ENCODE data around the gene ZNF488. TPM values are rescaled to one million over a fixed set of nuclear protein-coding genes. Genes with fewer than 3 reads are reported as not detected.

Gene ZNF488
- total RNA-seq, 2 experiments from 2014 or later: not detected

DNA sequence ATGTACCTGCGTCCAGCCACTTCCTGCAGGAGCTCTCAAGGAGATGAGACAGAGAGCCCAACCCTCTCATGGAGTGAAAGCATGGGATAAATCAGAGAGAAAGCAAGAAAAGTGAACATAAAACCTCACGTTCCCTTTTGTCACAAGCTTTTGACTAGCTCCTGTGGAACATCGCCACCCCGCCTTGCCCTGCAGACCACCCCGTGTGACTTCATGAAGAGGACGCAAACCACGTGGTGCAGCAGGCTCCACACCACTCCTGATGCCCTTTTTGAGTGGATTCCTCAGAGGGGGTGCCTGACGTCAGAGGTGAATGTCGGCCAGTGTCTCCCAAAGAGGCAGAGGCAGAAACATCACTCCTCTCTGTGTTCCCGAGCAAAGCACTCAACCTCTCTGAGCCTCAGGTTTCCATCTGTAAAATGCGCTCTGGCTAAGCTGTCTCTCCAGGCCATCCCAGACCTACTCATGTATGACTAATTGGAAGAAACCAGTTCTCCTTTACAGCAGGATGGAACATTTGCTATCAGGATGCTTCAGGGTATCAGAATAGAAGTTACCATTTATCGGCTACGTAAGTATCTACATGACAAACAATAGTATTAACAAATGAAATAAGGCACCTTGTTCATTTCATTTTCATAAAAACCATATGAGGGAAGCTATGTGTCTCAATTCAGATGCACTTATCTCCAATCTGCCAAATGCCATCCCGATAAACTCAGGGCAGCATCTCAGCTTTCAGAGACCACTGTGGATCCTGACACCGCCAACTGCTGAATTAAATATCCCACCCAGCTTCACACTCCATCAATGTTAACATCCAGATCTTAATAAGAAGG, 5.3 kb downstream of the ZNF488 start:
- H3K4me3 Mint-ChIP-seq: no peak overlapping the region

DNA sequence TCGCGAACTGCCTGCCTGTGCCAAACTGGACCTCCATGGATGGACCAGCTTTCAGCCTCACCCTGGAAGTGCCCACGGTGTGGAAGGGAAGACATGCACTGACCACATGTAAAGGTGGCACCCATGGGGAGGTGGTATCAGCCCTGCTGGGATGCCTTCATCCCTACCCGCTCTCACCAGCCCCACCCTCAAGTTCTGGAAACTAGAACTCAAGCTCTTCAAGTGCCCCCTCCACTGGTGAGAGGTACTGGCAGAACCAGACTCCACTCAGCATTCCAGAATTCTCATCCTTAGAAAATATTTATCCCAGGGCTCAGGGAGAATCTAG, 5.9 kb downstream of the ZNF488 start:
- ChIA-PET CTCF (interaction anchor here (0.6 to 1.4 kb wide), 2 partner anchors 13 to 16 kb away, joined by 3 read pairs; no protein-coding TSS in a partner anchor), POLR2A (no interaction called here)
- H3K4me1 Mint-ChIP-seq (ENCODE audit: low read depth): peaks cover 20% of the 10 kb centered on the region
- H3K27ac Mint-ChIP-seq: no peak overlapping the region
- ATAC-seq: no peak
- H3K4me3 Mint-ChIP-seq: no peak overlapping the region
- no peaks in the 10 kb centered on the region for H3K9me3 Mint-ChIP-seq (ENCODE audit: insufficient read depth)
- H3K27me3 Mint-ChIP-seq (ENCODE audit: low read depth): peaks cover 38% of the 10 kb centered on the region
- no peaks in the 10 kb centered on the region for H3K36me3 Mint-ChIP-seq (ENCODE audit: low read depth)
- DNase-seq: no peak

More for the DNA sequence above, 5.3 kb downstream of the ZNF488 start:
- Mint-ChIP-seq H3K9me3 (ENCODE audit: insufficient read depth) (no peaks in the 10 kb centered on the region), H3K4me1 (ENCODE audit: low read depth) (peaks cover 26% of the 10 kb centered on the region), H3K27ac (no peak overlapping the region), H3K27me3 (ENCODE audit: low read depth) (peaks cover 44% of the 10 kb centered on the region), H3K36me3 (ENCODE audit: low read depth) (no peaks in the 10 kb centered on the region)
- no peak for ATAC-seq
- ChIA-PET CTCF (no interaction called here), POLR2A (no interaction called here)
- no peak for DNase-seq

DNA sequence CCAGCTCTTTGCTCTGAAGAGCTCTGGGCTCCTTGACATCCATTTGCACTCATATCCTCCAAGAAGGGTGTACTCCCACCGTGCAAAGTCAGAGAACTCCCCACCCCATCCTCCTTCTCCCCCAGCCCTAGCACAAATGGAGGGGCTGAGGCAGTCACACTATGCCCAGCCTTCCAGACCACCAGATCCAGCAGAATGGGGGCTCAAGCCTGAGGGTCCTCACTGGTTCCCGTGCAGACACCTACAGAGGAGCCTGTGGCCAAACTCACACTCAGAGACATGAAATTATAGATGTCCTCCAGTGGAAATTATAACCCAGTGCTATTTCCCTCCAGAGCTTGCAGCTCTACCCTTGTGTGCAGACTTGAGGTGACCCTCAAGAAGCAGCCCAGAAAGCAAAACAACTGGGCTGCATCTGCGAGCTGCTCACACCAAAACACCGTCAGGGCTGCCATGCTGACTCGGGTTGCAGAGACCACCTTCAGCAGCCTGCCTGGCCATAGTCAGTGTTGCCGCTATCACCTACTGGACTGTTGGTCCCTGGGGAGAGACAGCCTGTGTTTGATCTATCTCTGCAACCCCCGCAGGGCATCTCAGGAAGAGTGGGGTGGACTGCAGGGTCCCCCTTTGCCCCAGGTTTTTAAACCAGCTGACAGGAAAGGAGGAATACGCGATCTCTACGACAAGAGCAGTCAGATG, 7.4 kb downstream of the ZNF488 start:
- Mint-ChIP-seq H3K36me3 (ENCODE audit: low read depth) (no peaks in the 10 kb centered on the region), H3K4me3 (no peak overlapping the region), H3K27me3 (ENCODE audit: low read depth) (peaks cover 27% of the 10 kb centered on the region), H3K9me3 (ENCODE audit: insufficient read depth) (no peaks in the 10 kb centered on the region), H3K27ac (no peak overlapping the region), H3K4me1 (ENCODE audit: low read depth) (peaks cover 21% of the 10 kb centered on the region)
- CTCF ChIA-PET: interaction anchor here (1.4 kb wide), 1 partner anchor 15 kb away, joined by 3 read pairs; no protein-coding TSS in a partner anchor
- POLR2A ChIA-PET: no interaction called here
- DNase-seq: no peak
- no peak for ATAC-seq

DNA sequence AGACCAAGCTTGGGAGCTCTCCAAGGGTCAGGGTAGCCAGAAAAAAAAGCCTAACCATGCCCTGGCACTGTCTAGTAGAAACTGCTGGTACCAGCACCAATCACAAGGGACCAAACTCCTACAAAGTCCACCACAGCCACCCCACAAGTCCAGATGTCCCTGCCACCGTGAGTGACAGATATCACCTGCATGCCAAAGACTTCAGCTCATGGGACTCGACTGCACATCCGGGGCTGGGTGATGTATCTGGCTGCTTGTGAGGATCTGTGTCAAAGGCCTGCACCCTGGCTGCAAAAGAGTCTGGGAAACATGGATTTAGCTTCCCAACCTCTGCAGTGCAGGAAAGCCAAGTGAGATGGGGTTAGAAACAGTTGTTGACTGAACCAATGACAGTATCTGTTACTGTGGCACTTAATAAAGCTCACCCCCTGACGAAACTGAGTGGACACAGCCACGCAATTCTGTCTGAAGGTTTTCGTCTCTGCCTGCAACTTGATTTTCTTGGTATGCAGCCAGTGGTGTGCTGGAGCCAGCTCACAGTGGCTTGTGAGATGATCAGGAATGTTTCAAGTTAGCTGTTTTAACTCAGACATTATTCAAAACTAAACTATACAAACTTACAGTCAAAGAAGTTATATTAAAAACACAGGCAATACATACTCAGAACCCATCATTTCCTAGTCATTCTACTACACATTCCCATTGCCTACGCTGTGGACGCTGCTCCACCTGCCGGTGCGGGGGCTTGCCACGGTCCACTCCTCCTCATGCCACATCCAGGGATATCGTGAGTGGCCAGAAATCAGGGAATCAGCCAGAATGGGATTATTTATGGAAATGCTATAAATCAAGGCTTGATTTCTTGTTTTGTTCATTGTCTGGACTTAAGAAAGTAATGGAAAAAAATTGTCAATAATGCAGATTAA, 9.2 kb downstream of the ZNF488 start:
- no peak for ATAC-seq
- Mint-ChIP-seq H3K4me1 (ENCODE audit: low read depth) (peaks cover 8% of the 10 kb centered on the region), H3K27ac (no peak overlapping the region), H3K9me3 (ENCODE audit: insufficient read depth) (no peaks in the 10 kb centered on the region), H3K27me3 (ENCODE audit: low read depth) (peaks cover 19% of the 10 kb centered on the region), H3K4me3 (no peak overlapping the region), H3K36me3 (ENCODE audit: low read depth) (no peaks in the 10 kb centered on the region)
- POLR2A ChIA-PET: no interaction called here
- CTCF ChIA-PET: no interaction called here
- no peak for DNase-seq

DNA sequence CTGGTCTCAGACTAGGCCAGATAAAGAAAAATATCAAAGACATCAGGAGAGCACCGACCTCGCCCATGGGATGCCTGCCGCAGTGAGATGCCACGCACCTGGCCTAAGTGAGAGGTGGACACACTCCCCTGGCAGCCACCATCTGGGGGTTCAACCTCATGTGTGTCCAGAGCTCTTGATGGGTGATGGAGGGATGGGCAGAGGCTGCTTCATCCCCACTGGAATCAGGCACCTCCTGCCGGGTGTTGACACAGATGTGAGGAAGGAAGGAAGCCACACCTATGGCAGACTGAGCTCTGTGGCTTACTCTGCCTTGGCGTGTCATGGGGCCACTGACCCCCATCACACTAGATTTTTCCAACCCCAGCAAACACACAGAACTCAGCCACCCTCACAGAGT, 11.4 kb downstream of the ZNF488 start:
- ATAC-seq: no peak
- Mint-ChIP-seq H3K4me3 (no peak overlapping the region), H3K27me3 (ENCODE audit: low read depth) (peaks cover 19% of the 10 kb centered on the region), H3K36me3 (ENCODE audit: low read depth) (no peaks in the 10 kb centered on the region), H3K27ac (no peak overlapping the region), H3K4me1 (ENCODE audit: low read depth) (peaks cover 4% of the 10 kb centered on the region), H3K9me3 (ENCODE audit: insufficient read depth) (no peaks in the 10 kb centered on the region)
- ChIA-PET CTCF (interaction anchor here (2.1 kb wide), 1 partner anchor 10 kb away, joined by 6 read pairs; no protein-coding TSS in a partner anchor), POLR2A (no interaction called here)
- DNase-seq: no peak

DNA sequence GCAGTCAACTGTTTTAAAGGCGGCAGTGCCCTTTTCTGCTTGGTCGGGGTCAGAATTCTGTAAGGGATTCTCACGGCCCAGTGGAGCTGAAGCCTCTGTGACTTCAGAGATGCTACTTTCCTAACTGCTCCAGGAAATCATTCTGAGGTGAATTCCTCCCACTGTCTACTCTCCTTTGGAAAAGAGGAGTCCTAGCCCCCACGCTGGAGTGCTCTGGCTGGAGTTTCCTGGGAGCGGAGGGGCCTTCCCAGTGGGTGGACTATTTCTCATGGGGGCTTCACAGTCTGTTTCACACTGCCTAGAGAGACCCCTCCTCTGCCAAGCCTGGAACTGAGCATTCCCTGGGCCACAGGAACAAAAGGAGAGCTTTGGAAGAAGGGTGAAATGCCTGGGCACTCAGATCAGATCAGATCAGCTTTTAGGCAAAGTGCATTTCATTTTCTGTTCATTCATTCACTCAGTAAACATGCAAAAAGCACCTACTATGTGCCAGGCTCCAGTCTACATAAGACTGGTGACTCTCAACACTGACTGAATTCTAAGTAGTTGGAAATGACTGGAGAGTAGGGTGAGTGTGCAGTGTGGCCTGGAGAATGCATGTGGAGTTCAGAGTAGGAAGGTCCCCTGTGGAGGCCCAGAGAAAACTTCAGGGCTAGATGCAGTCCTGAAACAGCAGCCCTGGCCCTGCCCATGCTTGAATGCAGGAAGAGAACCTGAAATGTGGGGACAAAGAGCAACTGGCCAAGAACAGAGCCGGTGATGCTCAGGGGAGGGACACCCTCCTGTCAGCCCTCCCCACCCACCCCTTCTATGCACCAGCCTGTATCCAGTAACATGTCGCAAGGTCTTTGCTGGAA, 12.2 kb downstream of the ZNF488 start:
- no peaks in the 10 kb centered on the region for H3K9me3 Mint-ChIP-seq (ENCODE audit: insufficient read depth)
- no peak for DNase-seq
- no peaks in the 10 kb centered on the region for H3K36me3 Mint-ChIP-seq (ENCODE audit: low read depth)
- H3K27me3 Mint-ChIP-seq (ENCODE audit: low read depth): peaks cover 10% of the 10 kb centered on the region
- ChIA-PET POLR2A (no interaction called here), CTCF (interaction anchor here (1.8 to 2.1 kb wide), 2 partner anchors 10 to 323 kb away, joined by 4 to 6 read pairs; no protein-coding TSS in a partner anchor)
- H3K27ac Mint-ChIP-seq: no peak overlapping the region
- peaks cover 4% of the 10 kb centered on the region for H3K4me1 Mint-ChIP-seq (ENCODE audit: low read depth)
- ATAC-seq: no peak
- H3K4me3 Mint-ChIP-seq: no peak overlapping the region

DNA sequence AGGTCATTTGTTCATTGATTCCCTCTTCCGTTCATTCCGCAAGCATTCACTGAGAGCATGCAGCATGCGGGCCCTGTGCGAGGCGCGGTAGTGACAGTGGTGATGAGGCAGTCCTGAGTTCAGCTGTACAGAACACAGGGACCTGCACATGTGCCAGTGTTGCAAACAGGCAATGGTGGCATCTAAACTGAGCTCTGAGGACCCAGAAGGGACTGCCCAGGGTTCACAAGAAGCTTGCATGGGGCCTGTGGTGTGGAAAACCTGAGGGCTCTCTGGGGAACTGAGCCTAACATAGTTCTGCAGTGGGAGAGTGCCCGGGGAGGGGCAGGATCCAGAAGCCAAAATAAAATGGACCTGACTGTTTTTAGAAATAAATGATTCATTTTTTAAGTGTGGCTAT, 13.2 kb downstream of the ZNF488 start:
- H3K36me3 Mint-ChIP-seq (ENCODE audit: low read depth): no peaks in the 10 kb centered on the region
- H3K4me3 Mint-ChIP-seq: no peak overlapping the region
- CTCF ChIA-PET: interaction anchor here (1.8 to 2.1 kb wide), 2 partner anchors 9 to 322 kb away, joined by 4 to 6 read pairs; no protein-coding TSS in a partner anchor
- no peaks in the 10 kb centered on the region for H3K9me3 Mint-ChIP-seq (ENCODE audit: insufficient read depth)
- ATAC-seq: no peak
- POLR2A ChIA-PET: no interaction called here
- peaks cover 4% of the 10 kb centered on the region for H3K4me1 Mint-ChIP-seq (ENCODE audit: low read depth)
- no peak overlapping the region for H3K27ac Mint-ChIP-seq
- peaks cover 6% of the 10 kb centered on the region for H3K27me3 Mint-ChIP-seq (ENCODE audit: low read depth)
- DNase-seq: no peak

DNA sequence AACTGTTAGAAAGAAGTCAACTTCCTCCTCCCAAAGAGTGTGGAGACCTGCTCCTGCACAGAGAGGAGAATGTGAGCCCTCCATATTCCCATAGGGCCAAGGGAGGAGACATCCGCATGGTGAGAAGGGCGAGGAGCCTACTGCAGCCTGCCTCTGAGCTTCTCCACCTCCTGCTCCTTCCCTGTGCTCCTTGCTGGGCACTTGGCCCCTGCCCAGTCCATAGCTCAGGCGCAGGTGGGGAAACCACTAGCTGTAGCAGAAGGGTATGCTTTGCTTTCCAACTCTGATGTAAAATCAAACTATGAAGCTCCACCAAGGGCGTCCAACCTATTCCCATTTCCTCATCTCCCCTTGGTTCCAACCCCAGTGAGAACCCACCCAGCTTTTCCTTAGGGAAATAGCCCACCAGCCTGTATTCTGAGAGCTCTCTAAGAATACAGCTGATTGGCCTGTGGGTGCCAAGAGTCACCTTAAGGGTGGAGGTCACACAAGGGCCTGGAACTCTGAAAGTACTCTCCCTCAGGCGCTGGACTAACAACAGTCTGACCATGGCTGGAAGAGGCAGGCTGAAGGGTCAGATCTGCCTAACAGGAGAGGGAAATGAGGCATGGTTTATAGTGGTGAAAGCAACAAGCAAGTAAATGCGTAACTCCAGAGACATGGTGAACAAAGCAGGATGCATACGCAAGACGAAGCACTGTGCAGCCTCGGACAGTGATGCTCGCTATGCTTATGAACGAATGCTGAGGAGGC, 13.9 kb downstream of the ZNF488 start:
- POLR2A ChIA-PET: no interaction called here

DNA sequence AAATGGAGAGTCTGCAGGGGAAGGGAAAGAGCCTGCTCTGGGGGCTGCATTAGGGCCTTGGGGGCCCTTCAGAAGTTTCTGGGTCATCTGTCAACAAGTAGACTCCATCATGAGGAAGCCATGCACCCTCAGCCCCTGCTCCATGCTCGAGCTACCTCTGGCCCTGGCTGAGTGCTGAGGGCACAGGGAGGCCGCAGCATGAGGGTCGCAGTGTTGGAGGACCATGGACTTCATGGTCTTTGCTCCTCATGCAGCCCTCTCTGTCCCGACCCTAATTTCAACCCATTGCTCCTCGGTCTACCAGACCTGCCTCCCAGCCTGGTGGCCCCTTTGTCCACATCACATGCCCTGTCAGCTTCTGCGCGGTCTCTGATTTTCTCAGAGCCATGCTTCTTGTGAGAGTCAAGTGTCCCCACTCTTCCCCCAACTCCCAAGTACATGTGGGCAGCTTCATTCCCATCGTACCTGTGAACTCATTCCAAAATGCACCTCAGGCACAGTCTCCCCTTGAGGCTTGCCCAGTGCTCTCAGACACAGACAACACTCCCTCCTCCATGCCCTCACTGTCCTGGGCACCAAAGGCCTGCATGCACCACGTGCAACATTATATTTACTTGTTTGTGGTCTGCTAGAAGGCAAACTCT, 14.7 kb downstream of the ZNF488 start:
- Mint-ChIP-seq H3K9me3 (ENCODE audit: insufficient read depth) (no peaks in the 10 kb centered on the region), H3K4me1 (ENCODE audit: low read depth) (peaks cover 4% of the 10 kb centered on the region), H3K27ac (no peak overlapping the region), H3K36me3 (ENCODE audit: low read depth) (no peaks in the 10 kb centered on the region), H3K27me3 (ENCODE audit: low read depth) (no peaks in the 10 kb centered on the region), H3K4me3 (no peak overlapping the region)
- ChIA-PET CTCF (no interaction called here), POLR2A (no interaction called here)
- no peak for ATAC-seq
- DNase-seq: no peak

More for the DNA sequence above, 13.9 kb downstream of the ZNF488 start:
- H3K27me3 Mint-ChIP-seq (ENCODE audit: low read depth): peaks cover 3% of the 10 kb centered on the region
- no peak for DNase-seq
- H3K4me1 Mint-ChIP-seq (ENCODE audit: low read depth): peaks cover 4% of the 10 kb centered on the region
- no peak overlapping the region for H3K27ac Mint-ChIP-seq
- no peak overlapping the region for H3K4me3 Mint-ChIP-seq
- CTCF ChIA-PET: interaction anchor here (0.7 to 1.8 kb wide), 2 partner anchors 8 to 322 kb away, joined by 3 to 4 read pairs; no protein-coding TSS in a partner anchor
- H3K9me3 Mint-ChIP-seq (ENCODE audit: insufficient read depth): no peaks in the 10 kb centered on the region
- no peaks in the 10 kb centered on the region for H3K36me3 Mint-ChIP-seq (ENCODE audit: low read depth)
- no peak for ATAC-seq

DNA sequence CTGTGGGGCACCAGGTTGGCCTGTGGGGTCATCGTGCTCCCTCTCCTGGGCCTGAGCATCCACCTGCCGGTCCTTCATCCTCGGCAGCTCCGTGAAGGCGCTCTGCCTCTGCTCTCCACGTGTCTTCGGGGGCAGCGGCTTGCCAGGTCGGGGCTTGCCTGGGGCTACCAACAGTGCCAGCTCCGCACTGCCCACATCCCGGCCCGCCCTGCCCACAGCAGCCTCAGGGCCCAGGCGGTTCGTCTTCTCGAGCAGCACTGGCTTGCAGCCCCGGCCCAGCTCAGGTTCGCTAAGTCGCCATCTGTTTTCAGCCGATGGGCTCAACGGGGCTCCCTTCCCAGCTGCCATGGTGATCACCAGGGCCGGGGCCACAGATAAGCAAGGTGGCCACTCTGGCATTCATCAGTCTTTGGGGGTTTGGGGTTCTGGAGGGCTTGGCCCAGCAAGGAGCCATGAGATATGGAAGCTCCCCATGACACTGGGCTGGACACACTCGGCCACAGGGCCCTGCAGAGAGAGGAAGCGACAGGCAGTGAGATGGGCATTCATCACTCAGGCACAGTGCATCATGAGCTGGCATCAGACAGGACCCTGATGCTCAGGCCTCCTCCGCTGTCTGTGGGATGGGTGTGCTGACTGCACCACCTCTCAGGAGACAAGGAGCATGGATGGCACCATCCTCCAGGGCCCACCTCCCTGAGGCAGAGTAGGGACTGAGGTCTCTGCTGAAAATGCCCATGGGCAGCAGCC, 15.5 kb downstream of the ZNF488 start:
- Mint-ChIP-seq H3K9me3 (ENCODE audit: insufficient read depth) (no peaks in the 10 kb centered on the region), H3K36me3 (ENCODE audit: low read depth) (no peaks in the 10 kb centered on the region), H3K27ac (no peak overlapping the region), H3K4me3 (no peak overlapping the region), H3K4me1 (ENCODE audit: low read depth) (peaks cover 4% of the 10 kb centered on the region), H3K27me3 (ENCODE audit: low read depth) (no peaks in the 10 kb centered on the region)
- ATAC-seq (no peak), DNase-seq (no peak)
- ChIA-PET CTCF (no interaction called here), POLR2A (no interaction called here)

Measured in activated CD8-positive, alpha-beta T cell treated with anti-CD3 and anti-CD28 coated beads, Interleukin-2, amount 10 ng/mL, durations not matched to agents 7 days and 5 days (primary cell).